ENCODE measurements around the gene SNRNP70.
"Not testable (repeated sequence)": the region's sequence is repeated elsewhere in the genome, so short reads cannot be mapped to it uniquely, and the experiment has no call there.

The SNRNP70 gene

DNA sequence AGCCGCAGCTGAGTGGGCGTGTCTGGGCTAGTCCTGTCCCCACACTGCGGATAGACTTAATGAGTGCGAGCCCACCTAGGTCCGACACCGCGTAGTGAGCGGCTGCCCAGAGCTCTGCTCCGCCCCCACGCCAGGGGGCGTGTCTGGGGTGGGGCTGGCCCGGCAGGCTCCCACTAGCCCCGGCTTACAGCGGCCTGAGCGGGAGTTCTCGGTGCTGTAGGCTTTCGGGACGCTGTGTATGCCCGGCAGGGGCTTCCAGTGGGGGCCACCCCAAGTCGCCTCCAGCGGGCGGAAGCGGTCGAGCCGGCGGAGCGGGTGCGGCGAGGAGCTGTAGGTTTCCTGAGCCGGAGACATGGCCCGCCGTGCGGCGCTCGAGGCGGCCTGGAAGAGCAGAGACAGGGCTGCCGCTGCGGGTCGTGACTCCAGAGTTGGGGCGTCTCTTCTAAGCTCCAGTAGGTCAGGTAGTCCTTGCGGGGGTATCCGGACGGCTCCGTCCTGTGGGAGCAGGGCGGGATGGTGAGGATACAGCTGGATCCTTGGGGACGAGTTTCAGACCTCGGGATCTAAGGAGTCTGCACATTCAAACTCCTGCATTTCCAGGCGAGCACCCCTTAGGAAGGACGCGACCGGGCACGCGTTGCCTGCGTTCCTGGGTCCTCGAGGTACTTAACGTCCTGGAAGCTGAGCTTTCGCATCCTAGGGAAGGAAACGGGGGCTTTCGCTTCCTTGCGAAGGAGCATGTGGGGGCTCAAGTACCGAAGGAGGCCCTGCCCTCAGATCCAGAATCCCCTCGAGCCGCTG is 28.9 kb upstream of the SNRNP70 start:
- no peaks in the 10 kb centered on the region for H3K36me3 ChIP-seq
- peaks cover 0 to 29% of the 10 kb centered on the region in 2 donors for H3K27me3 ChIP-seq
- intact Hi-C loops (cut with DNase I; ENCODE audit: low total_unique reads), result no loop called here
- no peaks in the 10 kb centered on the region for H3K9me3 ChIP-seq
- TF ChIP-seq CTCF (IDR thresholded peaks at IDR 0.05), result peak in 1 of 2 experiments; percentile 25
- H3K4me1 ChIP-seq, result peaks cover 0 to 28% (median 20%) of the 10 kb centered on the region in 4 donors
- peak overlapping the region; percentile 48 to 64 for H3K4me3 ChIP-seq
- DNase-seq, result peak; percentile 49 to 76
- H3K27ac ChIP-seq, result no peak overlapping the region

DNA sequence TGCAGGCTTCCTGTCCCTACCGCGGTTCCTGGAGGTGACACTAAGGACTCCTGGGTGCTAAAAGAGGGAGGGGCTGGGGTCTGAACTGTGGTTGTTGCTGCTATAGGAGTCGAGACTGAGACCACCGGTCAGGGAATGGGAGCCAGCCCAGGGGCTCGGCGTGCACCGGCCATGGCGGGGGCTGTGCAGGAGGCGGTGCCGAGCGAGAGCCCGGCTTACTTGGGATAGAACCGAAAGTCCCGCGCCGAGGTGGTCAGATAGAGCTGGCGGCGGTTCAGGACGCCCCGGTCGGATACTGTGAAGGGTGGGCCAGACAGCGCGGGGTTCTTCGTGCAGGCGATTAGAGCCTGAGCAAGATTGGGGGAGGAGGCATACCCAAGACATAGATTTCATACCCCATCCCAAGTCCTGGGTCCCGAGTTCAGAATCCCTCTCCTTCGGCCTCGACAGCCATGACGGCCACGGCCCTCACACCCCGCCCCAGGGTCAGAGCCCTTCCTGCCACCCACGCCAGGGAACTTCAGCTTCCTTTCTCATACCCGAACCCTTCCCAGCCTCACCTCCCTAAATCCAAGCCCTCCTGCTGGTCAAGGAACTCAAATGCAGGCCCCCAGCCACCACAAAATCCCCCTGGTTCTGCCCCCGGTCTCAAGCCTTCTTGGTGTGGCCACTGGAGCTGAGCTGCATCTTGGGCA is 28.2 kb upstream of the SNRNP70 start:
- DNase-seq; intact Hi-C loops (cut with DNase I; ENCODE audit: low total_unique reads); H3K36me3 ChIP-seq; H3K27ac ChIP-seq; H3K9me3 ChIP-seq: not testable (repeated sequence)
- Histone ChIP-seq H3K27me3 (peaks cover 0 to 37% of the 10 kb centered on the region in 2 donors), H3K4me3 (peak overlapping the region; percentile 48 to 64), H3K4me1 (peaks cover 0 to 28% (median 20%) of the 10 kb centered on the region in 4 donors)

DNA sequence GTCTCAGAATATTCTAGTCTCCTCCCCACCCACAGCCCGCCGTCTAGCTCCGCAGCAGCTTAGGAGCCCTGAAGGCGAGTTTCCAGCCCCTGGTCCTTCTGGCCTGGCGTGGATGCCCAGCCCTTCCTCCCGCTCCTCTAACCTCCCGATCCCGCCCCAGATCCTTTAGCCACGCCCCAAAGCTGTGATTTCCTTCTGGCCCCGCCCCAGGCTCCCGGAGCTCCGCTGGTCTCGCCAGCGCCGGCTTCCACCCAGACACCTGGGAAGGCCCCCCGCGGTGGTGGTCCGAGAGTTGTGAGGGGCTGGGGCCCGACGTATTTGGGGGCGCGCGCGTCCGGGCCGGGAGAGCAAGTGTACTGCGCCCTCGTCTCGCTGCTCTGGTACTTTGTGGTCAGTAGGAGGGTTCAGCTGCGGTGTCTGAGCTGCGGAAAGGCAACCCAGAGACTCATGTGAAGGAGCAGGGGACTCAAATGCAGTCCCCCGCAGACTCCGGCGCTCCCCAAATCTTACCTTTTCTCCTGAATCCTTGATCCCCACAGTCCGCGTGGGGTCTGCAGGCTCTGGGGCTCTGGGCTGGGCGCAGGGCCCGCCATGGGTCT is 27.5 kb upstream of the SNRNP70 start, which contains the start of gene CGB7:
Gene CGB7, minus strand, starts transcription at position 114 of the 599 bp plus-strand sequence. CDS start 2,374 bp downstream, outside the sequence.
- Histone ChIP-seq H3K4me3 (peak within 1 kb of the TSS; percentile 48 to 64), H3K4me1 (peaks cover 0 to 28% (median 20%) of the 10 kb centered on the region in 4 donors), H3K9me3 (no peaks in the 10 kb centered on the region), H3K27ac (no peak within 1 kb of the TSS), H3K27me3 (peaks cover 0 to 42% of the 10 kb centered on the region in 2 donors), H3K36me3 (no peaks in the 10 kb centered on the region)
- DNase-seq, result peak; percentile 64 to 80
- TF ChIP-seq CTCF (IDR thresholded peaks at IDR 0.05), result no peak
- intact Hi-C loops (cut with DNase I; ENCODE audit: low total_unique reads), result no loop called here

- Histone ChIP-seq H3K9me3 (no peaks in the 10 kb centered on the region), H3K27me3 (peaks cover 0 to 50% of the 10 kb centered on the region in 2 donors), H3K27ac (no peak overlapping the region), H3K4me1 (peaks cover 0 to 28% (median 20%) of the 10 kb centered on the region in 4 donors), H3K36me3 (no peaks in the 10 kb centered on the region), H3K4me3 (no peak overlapping the region)
- no peak for TF ChIP-seq CTCF (IDR thresholded peaks at IDR 0.05)
- intact Hi-C loops (cut with DNase I; ENCODE audit: low total_unique reads), result no loop called here
- DNase-seq, result no peak
These were observed 26.7 kb upstream of the SNRNP70 start for GRCh38 chr19:49058562-49058961.

DNA sequence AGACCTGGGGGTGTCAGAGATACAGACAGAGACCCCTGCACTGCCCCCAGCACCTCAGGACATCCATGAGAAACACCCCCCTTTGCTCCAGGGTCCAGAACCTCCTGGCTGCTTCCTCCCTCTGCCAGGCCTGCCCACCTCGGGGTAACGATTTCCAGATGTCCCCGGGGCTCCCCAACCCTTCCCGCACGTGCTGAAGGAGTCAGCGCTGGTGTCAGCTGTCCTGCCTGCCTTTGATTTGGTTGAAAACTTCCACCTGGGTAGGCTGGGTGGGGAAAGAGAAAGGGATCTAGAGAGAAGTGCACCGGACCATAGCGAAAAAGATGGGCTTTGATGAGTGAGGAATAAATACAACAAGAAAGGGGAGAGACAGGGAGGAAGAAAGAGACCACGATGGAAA is 26.2 kb upstream of the SNRNP70 start:
- intact Hi-C loops (cut with DNase I; ENCODE audit: low total_unique reads), result no loop called here
- DNase-seq, result no peak
- Histone ChIP-seq H3K9me3 (no peaks in the 10 kb centered on the region), H3K27ac (no peak overlapping the region), H3K36me3 (no peaks in the 10 kb centered on the region), H3K4me3 (no peak overlapping the region), H3K27me3 (peaks cover 0 to 55% of the 10 kb centered on the region in 2 donors), H3K4me1 (peaks cover 0 to 28% (median 20%) of the 10 kb centered on the region in 4 donors)
- no peak for TF ChIP-seq CTCF (IDR thresholded peaks at IDR 0.05)
